Body of pancreas (tissue), 4 donors: ENCODE data around the gene LONRF2. TPM values are rescaled to one million over a fixed set of nuclear protein-coding genes. Genes with fewer than 3 reads are reported as not detected.

Experiments
- ATAC-seq: fragments of 150-250 bp; one replicate; pipeline ENCODE4 v1.9.1; 2016
- DNase-seq, 4 donors: peaks; one replicate each; pipeline ENCODE4 v3.0.0-alpha.2; 2019
- H3K27ac ChIP-seq, 4 donors: fragments of 200-600 bp; sonication (generic); 1 replicate in 3 of 4; 2 replicates in 1 of 4; pipeline versions ENCODE4 v1.5.1 to v1.6.1; 2016 to 2019; ENCODE audit warnings: mild to moderate bottlenecking in 1 of 4, mixed read lengths in 1 of 4, moderate library complexity in 1 of 4
- H3K27me3 ChIP-seq, 2 donors: fragments of 200-600 bp; sonication (generic); one replicate each; pipeline ENCODE4 v1.6.0; 2016; ENCODE audit warnings: mild to moderate bottlenecking in 1 of 2
- H3K36me3 ChIP-seq, 2 donors: fragments of 200-600 bp; sonication (generic); replicated peaks in 1 of 2; 2 replicates each; pipeline ENCODE4 v1.5.1; 2016; ENCODE audit warnings: low read depth in 2 of 2; ENCODE audit not compliant: insufficient read depth in 1 of 2
- H3K4me1 ChIP-seq: fragments of 200-600 bp; sonication (generic); one replicate; pipeline ENCODE4 v1.6.0; 2016
- H3K4me3 ChIP-seq, 2 donors: fragments of 200-600 bp; sonication (generic); 1 replicate in 1 of 2; 2 replicates in 1 of 2; pipeline ENCODE4 v1.5.1; 2016 to 2019
- H3K9me3 ChIP-seq, 3 donors: fragments of 200-600 bp; sonication (generic); 1 replicate in 2 of 3; 2 replicates in 1 of 3; pipeline ENCODE4 v1.5.1; 2016
- CTCF ChIP-seq, 7 experiments: fragments of 450-650 bp in 4 of 7; fragments of 200-600 bp in 3 of 7; sonication (generic) in 3 of 7; IDR thresholded peaks; one replicate each; pipeline ENCODE4 v1.5.1; 2016 to 2019; ENCODE audit warnings: antibody characterized with exemption in 7 of 7
- POLR2A ChIP-seq, 3 donors: fragments of 450-650 bp; IDR thresholded peaks; one replicate each; pipeline ENCODE4 v1.6.1; 2016; ENCODE audit warnings: antibody characterized with exemption in 3 of 3, mild to moderate bottlenecking in 2 of 3
- WGBS, 2 donors: methylation state at CpG; one replicate each; pipeline ENCODE4 v1.1.5; 2017; 5-methylcytosine and 5-hydroxymethylcytosine counted together
- intact Hi-C: fragments of 100-400 bp; cut with DNase I; formaldehyde crosslinking; loops from one replicate; pipeline ENCODE4 v1.15.1; 2023
- small RNA-seq: library from RNA; depleted of rRNA; stranded (forward); fragments of <200 nt; gene quantifications from one replicate; pipeline ENCODE3, GENCODE V24; 2016
- total RNA-seq, 2 donors: library from RNA; depleted of rRNA; stranded (reverse); fragments of >200 nt; gene quantifications; one replicate each; pipeline ENCODE4 v1.1.0, GENCODE V29; 2016

LONRF2 gene
- total RNA-seq, 2 donors from 2014 or later = 12.5 to 14.2 TPM

- Histone ChIP-seq H3K9me3 (no peaks in the 10 kb centered on the region), H3K4me3 (no peak overlapping the region), H3K27me3 (no peaks in the 10 kb centered on the region), H3K27ac (no peak overlapping the region), H3K4me1 (no peaks in the 10 kb centered on the region), H3K36me3 (no peaks in the 10 kb centered on the region)
- DNase-seq = no peak
- no peak for ATAC-seq
- no peak for TF ChIP-seq POLR2A (IDR thresholded peaks at IDR 0.05)
- TF ChIP-seq CTCF (IDR thresholded peaks at IDR 0.05) = no peak
- intact Hi-C loops = no loop called here
- WGBS, 2 donors = 77 to 84% methylated on average over 6 of the region's 6 CpGs
Measured at GRCh38 chr2:100223502-100223901, 98.8 kb downstream of the LONRF2 start.

Small RNA genes lying within 50 kb of the gene (small RNA-seq; reads per million reads assigned to genes)
- not detected for gene AC012493.2

Other genes starting within 250 kb of the LONRF2 start
- under 1 TPM; 0.52 to 0.99 TPM for gene AFF3, start 179.9 kb downstream of the LONRF2 start, total RNA-seq
- gene CHST10, start 95.2 kb upstream of the LONRF2 start, total RNA-seq = 10 to 100 TPM in 1 of 2 donors, 1 to 10 TPM in 1; 2.3 to 13.0 TPM
- not detected for gene NMS, start 148.0 kb upstream of the LONRF2 start, total RNA-seq
- gene PDCL3, start 240.5 kb upstream of the LONRF2 start, total RNA-seq = 1 to 10 TPM; 3.4 to 9.2 TPM